SU-DHL-6 (cell line): ENCODE measurements around the gene HEBP1.

Source experiments
- H2AFZ ChIP-seq: fragments of 200-600 bp; sonication (generic); 2 replicates; pipeline ENCODE4 v1.6.1; 2014; ENCODE audit warnings: low read depth, mild to moderate bottlenecking, moderate library complexity, mixed read lengths, antibody characterized with exemption, low read length; ENCODE audit not compliant: severe bottlenecking
- H3F3A ChIP-seq: fragments of 200-600 bp; shearing (Covaris generic); 2 replicates; pipeline ENCODE4 v1.6.0; 2016; ENCODE audit warnings: antibody characterized with exemption, mild to moderate bottlenecking; ENCODE audit not compliant: insufficient read depth
- H3K27ac ChIP-seq: fragments of 200-600 bp; sonication (generic); 2 replicates; pipeline ENCODE4 v1.5.1; 2016; ENCODE audit warnings: low read depth, mild to moderate bottlenecking, low read length, moderate library complexity, mixed read lengths
- H3K27me3 ChIP-seq: fragments of 200-600 bp; sonication (generic), shearing (Covaris generic); 2 replicates; pipeline ENCODE4 v1.6.0; 2014; ENCODE audit warnings: mild to moderate bottlenecking, low read length
- H3K36me3 ChIP-seq: fragments of 200-600 bp; sonication (generic); 2 replicates; pipeline ENCODE4 v1.6.1; 2014; ENCODE audit warnings: mild to moderate bottlenecking, low read length, mixed read lengths
- H3K4me2 ChIP-seq: fragments of 300-600, 200-600 bp; shearing (Covaris generic), sonication (generic); 2 replicates; pipeline ENCODE4 v1.6.0; 2014; ENCODE audit warnings: low read length, low read depth, mild to moderate bottlenecking; ENCODE audit not compliant: poor library complexity, severe bottlenecking
- H3K4me3 ChIP-seq: fragments of 200-600 bp; sonication (generic); 2 replicates; pipeline ENCODE4 v1.5.1; 2014; ENCODE audit warnings: antibody characterized with exemption, low read length, mild to moderate bottlenecking, mixed read lengths; ENCODE audit not compliant: insufficient read depth, poor library complexity, severe bottlenecking
- H3K79me2 ChIP-seq: fragments of 200-600 bp; sonication (generic); 2 replicates; pipeline ENCODE4 v1.6.1; 2014; ENCODE audit warnings: mild to moderate bottlenecking, low read length, moderate library complexity; ENCODE audit not compliant: insufficient read depth
- H3K9ac ChIP-seq: fragments of 200-600 bp; sonication (generic); 2 replicates; pipeline ENCODE4 v1.7.0; 2014; ENCODE audit warnings: mild to moderate bottlenecking, low read length
- H3K9me2 ChIP-seq: fragments of 200-600 bp; sonication (generic); replicated peaks from 2 replicates; pipeline ENCODE4 v1.6.1; 2014; ENCODE audit warnings: low read length; ENCODE audit not compliant: insufficient read depth
- H3K9me3 ChIP-seq: fragments of 200-600 bp; sonication (generic); 2 replicates; pipeline ENCODE4 v1.6.1; 2014; ENCODE audit warnings: low read length, mixed read lengths; ENCODE audit not compliant: insufficient read depth
- H4K20me1 ChIP-seq: fragments of 200-600 bp; sonication (generic); 2 replicates; pipeline ENCODE4 v1.6.1; 2014; ENCODE audit warnings: low read depth, mild to moderate bottlenecking, antibody characterized with exemption, low read length, moderate library complexity, mixed read lengths
- EZH2phosphoT487 ChIP-seq: fragments of 200-600 bp; sonication (generic), shearing (Covaris generic); conservative IDR thresholded peaks from 2 replicates; pipeline ENCODE4 v1.6.1; 2018; ENCODE audit warnings: mild to moderate bottlenecking, antibody characterized with exemption, low read length, moderate library complexity, mixed read lengths
- TF ChIP-seq, protein P1 (sequence below): fragments of 200-600 bp; sonication (generic); IDR thresholded peaks from one replicate; pipeline ENCODE4 v1.5.1; 2017; ENCODE audit warnings: antibody characterized with exemption, mild to moderate bottlenecking, low read length, moderate library complexity; ENCODE audit not compliant: insufficient read depth, poor library complexity, severe bottlenecking

Gene HEBP1

DNA sequence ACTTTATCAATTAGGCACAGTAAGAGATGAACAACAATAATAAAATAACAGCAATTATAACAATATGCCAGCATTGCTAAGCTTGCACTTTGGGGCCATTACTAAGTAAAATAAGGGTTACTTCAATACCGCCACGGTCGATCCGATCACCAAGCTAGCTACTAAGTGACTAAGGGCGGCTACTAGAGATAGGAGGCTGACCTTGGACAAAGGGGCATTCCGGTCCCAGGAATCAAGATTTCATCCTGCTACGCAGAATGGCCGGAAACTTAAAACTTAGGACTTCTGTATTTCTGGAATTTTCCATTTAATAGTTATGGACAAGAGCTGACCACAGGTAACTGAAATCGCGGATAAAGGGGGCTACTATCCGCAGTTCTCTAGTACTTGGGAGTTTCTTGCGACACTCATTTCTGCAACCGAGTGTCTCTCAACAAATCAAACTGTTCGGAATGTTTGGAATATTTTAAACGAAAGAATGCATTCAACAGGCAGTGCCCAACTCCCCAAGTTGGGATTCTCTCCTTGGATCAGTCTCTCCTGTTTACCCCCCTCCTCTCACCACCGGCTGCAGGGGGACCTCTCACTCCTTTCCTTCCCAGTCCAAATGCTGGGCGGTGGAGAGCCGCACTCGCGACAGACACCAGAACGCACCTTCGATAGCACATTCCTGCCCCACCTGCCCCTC, 650 bp downstream of the HEBP1 start:
- Histone ChIP-seq H3K36me3 (no peaks in the 10 kb centered on the region), H3K9ac (no peak overlapping the region), H3K4me3 (no peak overlapping the region), H3F3A (no peaks in the 10 kb centered on the region), H4K20me1 (no peaks in the 10 kb centered on the region), H3K9me2 (no peaks in the 10 kb centered on the region), H3K9me3 (no peaks in the 10 kb centered on the region), H3K79me2 (no peaks in the 10 kb centered on the region), H3K4me2 (no peak overlapping the region), H3K27ac (no peak overlapping the region), H3K27me3 (no peaks in the 10 kb centered on the region), H2AFZ (no peak overlapping the region)
- TF ChIP-seq, protein P1, sequence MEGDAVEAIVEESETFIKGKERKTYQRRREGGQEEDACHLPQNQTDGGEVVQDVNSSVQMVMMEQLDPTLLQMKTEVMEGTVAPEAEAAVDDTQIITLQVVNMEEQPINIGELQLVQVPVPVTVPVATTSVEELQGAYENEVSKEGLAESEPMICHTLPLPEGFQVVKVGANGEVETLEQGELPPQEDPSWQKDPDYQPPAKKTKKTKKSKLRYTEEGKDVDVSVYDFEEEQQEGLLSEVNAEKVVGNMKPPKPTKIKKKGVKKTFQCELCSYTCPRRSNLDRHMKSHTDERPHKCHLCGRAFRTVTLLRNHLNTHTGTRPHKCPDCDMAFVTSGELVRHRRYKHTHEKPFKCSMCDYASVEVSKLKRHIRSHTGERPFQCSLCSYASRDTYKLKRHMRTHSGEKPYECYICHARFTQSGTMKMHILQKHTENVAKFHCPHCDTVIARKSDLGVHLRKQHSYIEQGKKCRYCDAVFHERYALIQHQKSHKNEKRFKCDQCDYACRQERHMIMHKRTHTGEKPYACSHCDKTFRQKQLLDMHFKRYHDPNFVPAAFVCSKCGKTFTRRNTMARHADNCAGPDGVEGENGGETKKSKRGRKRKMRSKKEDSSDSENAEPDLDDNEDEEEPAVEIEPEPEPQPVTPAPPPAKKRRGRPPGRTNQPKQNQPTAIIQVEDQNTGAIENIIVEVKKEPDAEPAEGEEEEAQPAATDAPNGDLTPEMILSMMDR, result no peak
- no peak for TF ChIP-seq EZH2phosphoT487

DNA sequence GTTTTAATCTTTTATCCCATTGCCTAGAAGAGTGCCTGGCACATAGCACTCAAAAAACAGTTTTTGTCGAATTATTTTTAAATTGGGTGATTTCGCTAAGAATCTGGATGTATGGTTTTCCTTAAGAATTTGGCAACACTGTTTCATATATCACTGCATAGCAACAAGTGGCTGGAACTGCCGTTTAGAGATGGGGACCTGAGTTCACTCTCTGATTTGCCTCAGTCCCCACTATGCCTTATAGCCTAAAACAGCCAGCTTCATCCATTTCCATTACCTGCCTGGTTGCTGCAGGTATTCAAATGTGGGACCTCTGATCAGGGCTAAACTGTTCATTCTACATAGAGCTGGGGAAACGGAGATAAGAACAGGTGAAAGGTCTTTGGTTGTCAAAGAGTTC, 1.8 kb downstream of the HEBP1 start:
- Histone ChIP-seq H3K9me3 (no peaks in the 10 kb centered on the region), H2AFZ (no peak overlapping the region), H3K36me3 (no peaks in the 10 kb centered on the region), H3K27me3 (no peaks in the 10 kb centered on the region), H3K4me3 (no peak overlapping the region), H3K79me2 (no peaks in the 10 kb centered on the region), H3F3A (no peaks in the 10 kb centered on the region), H3K9ac (no peak overlapping the region), H3K27ac (no peak overlapping the region), H3K4me2 (no peak overlapping the region), H3K9me2 (no peaks in the 10 kb centered on the region), H4K20me1 (no peaks in the 10 kb centered on the region)
- TF ChIP-seq EZH2phosphoT487, result no peak
- TF ChIP-seq, protein P1, result no peak

- TF ChIP-seq, protein P1, result no peak
- no peak for TF ChIP-seq EZH2phosphoT487
- Histone ChIP-seq H3K36me3 (no peaks in the 10 kb centered on the region), H3K9me2 (no peaks in the 10 kb centered on the region), H3K27ac (no peak overlapping the region), H3F3A (no peaks in the 10 kb centered on the region), H3K4me2 (no peak overlapping the region), H4K20me1 (no peaks in the 10 kb centered on the region), H3K9me3 (no peaks in the 10 kb centered on the region), H2AFZ (no peak overlapping the region), H3K9ac (no peak overlapping the region), H3K4me3 (no peak overlapping the region), H3K27me3 (no peaks in the 10 kb centered on the region), H3K79me2 (no peaks in the 10 kb centered on the region)
Observed at GRCh38 chr12:12997734-12998133, 2.3 kb downstream of the HEBP1 start.
